Heart left ventricle (tissue), 16 donors: ENCODE results near the gene TNIP1. TPM values are rescaled to one million over a fixed set of nuclear protein-coding genes. Genes with fewer than 3 reads are reported as not detected.

Experiments used
- ATAC-seq, 4 donors: fragments of 200-7000 bp; cut with Tn5 transposase; one replicate each; pipeline ENCODE4 v1.9.1; 2020 to 2022; ENCODE audit warnings: moderate library complexity in 4 of 4, mild to moderate bottlenecking in 3 of 4, moderate number of reproducible peaks in 1 of 4
- DNase-seq, 5 donors: peaks; one replicate each; pipeline ENCODE4 v3.0.0-alpha.2; 2020
- H3K27ac ChIP-seq, 12 donors: fragments of 200-600 bp; sonication (generic) in 4 of 12; one replicate each; pipeline versions ENCODE4 v1.5.0 to v1.8.0; 2016 to 2022; ENCODE audit warnings: mild to moderate bottlenecking in 2 of 12
- H3K27me3 ChIP-seq, 9 donors: fragments of 200-600 bp; sonication (generic) in 2 of 9; one replicate each; pipeline versions ENCODE4 v1.5.1 to v1.8.0; 2016 to 2022; ENCODE audit warnings: mild to moderate bottlenecking in 3 of 9
- H3K36me3 ChIP-seq, 9 donors: fragments of 200-600 bp; sonication (generic) in 2 of 9; one replicate each; pipeline versions ENCODE4 v1.5.0 to v1.8.0; 2018 to 2022; ENCODE audit warnings: mild to moderate bottlenecking in 2 of 9
- H3K4me1 ChIP-seq, 12 donors: fragments of 200-600 bp; sonication (generic) in 4 of 12; one replicate each; pipeline versions ENCODE4 v1.5.0 to v1.8.0; 2016 to 2022; ENCODE audit warnings: mild to moderate bottlenecking in 3 of 12
- H3K4me3 ChIP-seq, 12 donors: fragments of 200-600 bp; sonication (generic) in 4 of 12; one replicate each; pipeline versions ENCODE4 v1.5.0 to v1.8.0; 2017 to 2022; ENCODE audit warnings: mild to moderate bottlenecking in 9 of 12, moderate library complexity in 4 of 12
- H3K9me3 ChIP-seq, 12 donors: fragments of 200-600 bp; sonication (generic) in 4 of 12; one replicate each; pipeline versions ENCODE4 v1.5.0 to v1.8.0; 2016 to 2022; ENCODE audit warnings: mild to moderate bottlenecking in 1 of 12
- POLR2A ChIP-seq, 2 donors: fragments of 450-650 bp; IDR thresholded peaks; one replicate each; pipeline ENCODE4 v1.6.1; 2017; ENCODE audit warnings: antibody characterized with exemption in 2 of 2, mild to moderate bottlenecking in 2 of 2, moderate library complexity in 2 of 2
- WGBS, 4 donors: extraction: QIAGEN DNeasy Blood & Tissue Kit in 2 of 4; methylation state at CpG; one replicate each; pipeline versions ENCODE4 v1.1.5 to v1.1.7; 2013 to 2018; 5-methylcytosine and 5-hydroxymethylcytosine counted together
- intact Hi-C, 10 donors: fragments of 100-400 bp; cut with DNase I; formaldehyde crosslinking; loops; one replicate each; pipeline versions ENCODE4 v1.11.1 to v1.14.2; 2022
- polyA plus RNA-seq, 2 donors: library from polyadenylated mRNA; stranded (reverse); fragments of 200-250 nt; gene quantifications; one replicate each; pipeline ENCODE4 v1.2.3, GENCODE V29; 2013
- total RNA-seq, 9 donors: library from RNA; depleted of rRNA in 2 of 9; stranded (reverse); fragments of >200 nt in 2 of 9; fragmentation: NEBNext Ultra II Directional in 3 of 9; extraction: Animal tissue kit (Norgen Biotek cat#: 25700) in 3 of 9; gene quantifications; one replicate each; pipeline versions ENCODE4 v1.1.0 to v1.2.4, GENCODE V29; 2016 to 2023
- TF ChIP-seq, protein P1 (sequence below), 12 donors: fragments of 200-600 bp; sonication (generic) in 4 of 12; IDR thresholded peaks; one replicate each; pipeline versions ENCODE4 v1.5.0 to v1.8.0; 2018 to 2022; ENCODE audit warnings: antibody characterized with exemption in 12 of 12, mild to moderate bottlenecking in 5 of 12
- donor health status: ischemic (EF 13 %, LVEDD 7.1; RV severe dilation, severe dysfunction).
- donor health status: healthy with polysubstance abuse.
- donor health status: DM: no; HTN: yes; CAD: no.
- donor health status: DM: no; HTN: no; CAD: no.
- donor health status: ischemic (EF 25% LVEDD 6.9; RV normal size, moderate dysfunction).
- donor health status: ischemic (EF 25% LVEDD 5.7; RV mildly dilated, moderate dysfunction).
- donor health status: healthy.
- donor health status: DM: yes; HTN: yes; CAD: no.
- donor health status: ischemic (EF 35%, LVEDD 5.7; RV mildly dilated, moderate dysfunction).
- donor health status: nonischemic (EF 11% LVEDD 7.7; RV severe dilation, severe dysfunction).
- donor health status: DM: yes; HTN: yes; CAD: no.
- donor health status: PGD.
- donor health status: ischemic (EF 29% LVEDD 5.4; RV normal size, mild dysfunction).
- donor health status: nonischemic (EF 23%, LVEDD 6.1; RV moderate dilation, normal function).

The TNIP1 gene
- total and polyA plus RNA-seq, 11 donors = 86.0 to 180 (median 108) TPM

DNA sequence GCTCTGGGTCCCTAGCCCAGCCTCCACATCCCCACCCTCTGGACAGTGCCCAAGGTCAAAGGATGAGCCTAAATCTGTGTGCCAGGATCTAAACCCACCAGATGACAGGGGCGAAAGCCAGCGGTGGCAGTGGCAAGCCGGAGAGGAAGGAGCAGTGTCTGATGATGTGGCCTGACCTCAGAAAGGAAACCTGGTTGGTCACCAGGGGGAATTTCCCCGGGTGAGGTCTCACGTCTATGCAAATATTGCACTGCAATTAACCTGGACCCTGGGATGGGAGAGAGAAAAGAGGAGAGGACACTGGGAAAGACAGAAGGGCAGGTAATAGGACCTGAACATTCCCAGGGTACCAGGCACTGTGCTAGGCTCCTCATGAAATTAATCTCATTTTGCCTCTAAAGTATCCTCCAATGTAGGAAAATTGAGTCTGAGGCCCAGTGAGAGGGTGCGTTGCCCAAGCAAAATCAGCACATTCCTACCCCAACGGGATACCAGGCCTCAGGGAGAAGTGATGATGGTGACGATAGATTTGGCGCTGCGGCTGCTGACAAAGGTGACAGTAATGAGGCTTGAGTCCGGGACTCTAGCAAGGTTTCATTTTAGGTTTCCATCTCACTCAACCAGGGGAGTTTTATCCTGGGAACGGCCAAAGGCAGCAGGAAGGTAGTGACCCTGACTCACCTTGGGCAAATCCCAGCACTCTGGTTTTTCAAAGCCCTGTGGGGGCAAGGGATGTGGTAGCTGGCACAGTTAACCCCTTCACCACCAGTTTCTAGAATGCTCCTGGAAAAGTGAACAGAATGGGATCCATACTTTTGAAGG is 13.4 kb upstream of the TNIP1 start:
- peak overlapping the region in 11 of 12 donors; percentile 30 to 85 (median 55) for H3K27ac ChIP-seq
- H3K36me3 ChIP-seq = no peaks in the 10 kb centered on the region
- no peak for TF ChIP-seq POLR2A (IDR thresholded peaks at IDR 0.05)
- TF ChIP-seq, protein P1, sequence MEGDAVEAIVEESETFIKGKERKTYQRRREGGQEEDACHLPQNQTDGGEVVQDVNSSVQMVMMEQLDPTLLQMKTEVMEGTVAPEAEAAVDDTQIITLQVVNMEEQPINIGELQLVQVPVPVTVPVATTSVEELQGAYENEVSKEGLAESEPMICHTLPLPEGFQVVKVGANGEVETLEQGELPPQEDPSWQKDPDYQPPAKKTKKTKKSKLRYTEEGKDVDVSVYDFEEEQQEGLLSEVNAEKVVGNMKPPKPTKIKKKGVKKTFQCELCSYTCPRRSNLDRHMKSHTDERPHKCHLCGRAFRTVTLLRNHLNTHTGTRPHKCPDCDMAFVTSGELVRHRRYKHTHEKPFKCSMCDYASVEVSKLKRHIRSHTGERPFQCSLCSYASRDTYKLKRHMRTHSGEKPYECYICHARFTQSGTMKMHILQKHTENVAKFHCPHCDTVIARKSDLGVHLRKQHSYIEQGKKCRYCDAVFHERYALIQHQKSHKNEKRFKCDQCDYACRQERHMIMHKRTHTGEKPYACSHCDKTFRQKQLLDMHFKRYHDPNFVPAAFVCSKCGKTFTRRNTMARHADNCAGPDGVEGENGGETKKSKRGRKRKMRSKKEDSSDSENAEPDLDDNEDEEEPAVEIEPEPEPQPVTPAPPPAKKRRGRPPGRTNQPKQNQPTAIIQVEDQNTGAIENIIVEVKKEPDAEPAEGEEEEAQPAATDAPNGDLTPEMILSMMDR (IDR thresholded peaks at IDR 0.05) = no peak
- WGBS, 4 donors = 39 to 50% (median 45%) methylated on average over 12 of the region's 12 CpGs
- ATAC-seq = peak in 1 of 4 donors; percentile 5
- intact Hi-C loops = loop anchor here in 1 of 10 donors (2.0 kb wide), 1 partner anchor 13 kb away; the partner anchor contains the start of gene TNIP1
- DNase-seq = no peak
- H3K9me3 ChIP-seq = no peaks in the 10 kb centered on the region
- no peaks in the 10 kb centered on the region for H3K27me3 ChIP-seq
- no peak overlapping the region for H3K4me3 ChIP-seq
- H3K4me1 ChIP-seq = peaks cover 14 to 80% (median 34%) of the 10 kb centered on the region in 12 donors

DNA sequence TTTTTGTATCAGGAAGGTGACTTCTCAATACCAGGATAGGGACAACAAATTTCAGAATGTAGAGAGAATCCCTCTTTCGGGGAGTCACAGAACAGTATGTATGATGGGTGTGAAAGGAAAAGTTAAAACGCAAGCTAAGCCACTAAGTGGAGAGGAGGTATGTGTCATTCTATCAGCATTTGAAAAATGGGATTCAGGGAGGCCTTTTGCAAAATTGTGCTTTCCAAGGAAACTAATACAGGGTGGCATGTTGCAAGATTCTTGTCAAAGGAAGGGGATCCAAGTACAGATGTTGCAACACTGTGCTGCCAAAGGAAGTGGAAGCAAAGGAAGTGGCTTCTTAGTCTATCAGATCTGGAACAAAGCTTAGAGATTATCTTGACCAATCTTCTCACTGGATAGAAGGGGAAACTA is 12.6 kb upstream of the TNIP1 start:
- Histone ChIP-seq H3K27me3 (no peaks in the 10 kb centered on the region), H3K36me3 (no peaks in the 10 kb centered on the region), H3K9me3 (no peaks in the 10 kb centered on the region), H3K4me1 (peaks cover 14 to 78% (median 34%) of the 10 kb centered on the region in 12 donors), H3K27ac (peak overlapping the region in 8 of 12 donors; percentile 30 to 85 (median 53)), H3K4me3 (no peak overlapping the region)
- ATAC-seq (peak in 3 of 4 donors; percentile 19 to 50 (median 37)), DNase-seq (no peak)
- TF ChIP-seq POLR2A (IDR thresholded peaks at IDR 0.05) = no peak
- intact Hi-C loops = no loop called here
- 56 to 68% (median 60%) methylated on average over 2 of the region's 2 CpGs for WGBS, 4 donors

- no peak overlapping the region for H3K4me3 ChIP-seq
- H3K27ac ChIP-seq = peak overlapping the region in 1 of 12 donors; percentile 85
- H3K9me3 ChIP-seq = no peaks in the 10 kb centered on the region
- TF ChIP-seq POLR2A (IDR thresholded peaks at IDR 0.05) = no peak
- TF ChIP-seq, protein P1 (IDR thresholded peaks at IDR 0.05) = no peak
- 81 to 95% (median 93%) methylated on average over 2 of the region's 2 CpGs for WGBS, 4 donors
- H3K36me3 ChIP-seq = no peaks in the 10 kb centered on the region
- intact Hi-C loops = no loop called here
- ATAC-seq (peak in 1 of 4 donors; percentile 26), DNase-seq (no peak)
- peaks cover 14 to 71% (median 34%) of the 10 kb centered on the region in 12 donors for H3K4me1 ChIP-seq
- no peaks in the 10 kb centered on the region for H3K27me3 ChIP-seq
These were observed 11.9 kb upstream of the TNIP1 start for GRCh38 chr5:151092762-151093161.

GRCh38 chr5:151089726-151090125 is 8.9 kb upstream of the TNIP1 start:
- ATAC-seq (no peak), DNase-seq (no peak)
- TF ChIP-seq POLR2A (IDR thresholded peaks at IDR 0.05) = no peak
- TF ChIP-seq, protein P1 (IDR thresholded peaks at IDR 0.05) = no peak
- intact Hi-C loops = no loop called here
- no peaks in the 10 kb centered on the region for H3K9me3 ChIP-seq
- H3K4me3 ChIP-seq = no peak overlapping the region
- WGBS, 4 donors = 55 to 78% (median 61%) methylated on average over 2 of the region's 2 CpGs
- H3K27ac ChIP-seq = no peak overlapping the region
- no peaks in the 10 kb centered on the region for H3K27me3 ChIP-seq
- no peaks in the 10 kb centered on the region for H3K36me3 ChIP-seq
- H3K4me1 ChIP-seq = peaks cover 11 to 71% (median 42%) of the 10 kb centered on the region in 12 donors
